NCI-H446 treated with DMSO at 0.1 percent for 48 hours (cell line): ENCODE results near the gene AK9.
A peak's percentile ranks its signal among the peaks of the same experiment; 100 is the strongest.

Experiments
- DNase-seq: peaks from one replicate; lab custom pipeline; 2025; lab: John Stamatoyannopoulos, UW

The AK9 gene

GRCh38 chr6:109511832-109512231 is 179.2 kb downstream of the AK9 start:
- DNase-seq: no peak

DNA sequence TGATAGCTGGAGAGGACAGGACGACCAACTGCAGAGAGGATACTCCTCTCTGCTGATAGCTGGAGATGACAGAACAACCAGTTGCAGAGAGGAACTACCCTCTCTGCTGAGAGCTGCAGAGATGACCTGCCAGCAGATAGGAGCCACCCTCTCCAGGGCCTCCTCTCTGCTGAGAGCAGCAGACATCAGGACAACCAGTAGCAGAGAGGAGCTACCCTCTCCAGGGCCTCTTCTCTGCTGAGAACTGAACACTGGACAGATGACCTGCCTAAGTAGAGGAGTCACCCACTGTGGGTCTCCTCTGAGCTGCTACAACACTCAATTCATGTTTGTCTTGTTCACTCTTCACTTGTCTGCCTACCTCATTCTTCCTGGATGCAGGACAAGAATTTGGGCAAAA is 180.6 kb downstream of the AK9 start:
- no peak for DNase-seq

GRCh38 chr6:109508166-109508860 is 182.7 kb downstream of the AK9 start:
- DNase-seq: no peak

DNA sequence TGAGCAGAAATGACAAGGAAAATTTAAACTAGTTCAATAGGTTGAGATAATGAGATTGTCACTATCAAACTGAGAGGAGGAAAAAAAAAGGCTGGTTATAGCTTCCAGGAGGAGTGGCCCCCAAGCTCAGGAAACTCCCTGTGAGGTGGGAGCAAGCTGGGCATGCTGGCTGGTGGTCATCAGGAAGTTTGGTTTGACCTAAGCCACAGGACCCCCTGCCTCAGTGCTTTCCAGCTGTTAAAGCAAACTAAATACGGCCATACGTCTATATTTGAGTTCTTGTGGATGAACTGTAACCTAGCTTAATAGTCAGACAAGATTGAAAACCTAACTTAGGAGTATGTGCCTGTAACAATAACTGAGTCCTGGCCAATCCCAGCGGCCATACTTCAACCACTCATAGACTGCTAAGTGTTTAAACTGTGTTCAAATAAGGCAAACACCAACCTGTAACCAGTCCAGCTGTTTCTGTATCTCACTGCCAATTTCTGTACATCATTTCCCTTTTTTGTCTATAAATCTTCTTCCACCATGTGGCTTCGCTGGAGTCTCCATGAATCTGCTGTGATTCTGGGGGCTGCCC is 183.4 kb downstream of the AK9 start:
- DNase-seq: no peak

GRCh38 chr6:109506841-109507240 is 184.2 kb downstream of the AK9 start:
- no peak for DNase-seq

DNA sequence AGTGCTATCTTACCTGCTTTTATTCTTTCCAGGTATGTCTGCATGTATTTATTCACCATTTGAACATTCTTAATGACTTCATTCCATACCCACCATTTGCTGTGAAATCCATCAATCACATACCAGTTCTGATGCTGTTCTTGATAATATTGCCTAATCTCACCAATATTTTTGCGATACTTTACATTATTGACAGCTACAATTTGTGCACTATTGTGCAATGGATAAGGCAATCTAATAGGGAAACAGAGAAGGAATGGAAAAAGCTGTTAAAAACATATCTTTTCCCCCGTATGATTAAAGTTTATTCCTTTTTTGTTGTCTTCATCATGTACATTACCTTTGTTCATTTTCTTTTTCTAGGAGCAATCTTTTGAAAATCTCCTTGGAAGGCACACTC is 184.7 kb downstream of the AK9 start:
- no peak for DNase-seq

DNA sequence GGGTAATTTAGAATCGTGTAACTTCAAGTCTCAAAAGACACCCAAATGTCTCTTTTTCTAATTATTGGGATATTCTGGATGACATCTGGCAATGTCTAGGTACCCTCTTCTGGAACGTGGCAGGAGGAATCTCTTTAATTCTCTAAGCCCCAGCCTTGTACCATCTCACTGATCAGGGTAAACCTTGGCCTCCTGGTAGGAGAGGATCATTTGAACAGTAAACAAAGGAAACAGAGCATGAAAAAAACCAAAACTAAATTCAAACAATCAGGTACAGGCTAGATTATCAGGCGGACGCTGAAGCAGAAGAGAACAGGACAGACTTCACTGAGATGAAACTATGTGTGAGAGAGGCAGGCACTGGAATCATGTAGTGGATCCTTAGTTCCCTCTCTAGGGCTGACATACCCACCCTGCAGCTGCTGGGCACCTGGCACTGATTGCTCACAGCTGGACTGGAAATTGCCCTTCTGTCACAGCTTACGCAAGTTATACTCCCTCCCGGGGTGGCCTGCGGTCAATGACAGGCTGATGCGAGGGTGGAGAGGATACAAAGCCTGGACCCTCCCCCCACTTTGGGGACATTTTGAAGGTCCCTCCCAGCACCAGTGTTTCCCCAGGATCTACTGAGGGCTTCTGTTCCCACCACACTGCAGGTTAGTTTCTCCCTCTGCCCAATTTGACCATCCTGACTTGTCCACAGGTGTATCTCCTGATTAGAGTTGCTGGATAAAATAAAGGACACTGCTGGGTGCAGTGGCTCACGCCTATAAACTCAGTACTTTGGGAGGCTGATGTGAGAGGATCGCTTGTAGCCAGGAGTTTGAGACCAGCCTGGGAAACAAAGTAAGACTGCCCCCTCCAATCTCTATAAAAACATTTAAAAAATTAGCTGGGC is 187.4 kb downstream of the AK9 start:
- DNase-seq: no peak

- DNase-seq: no peak
Measured at GRCh38 chr6:109498936-109499335, 192.1 kb downstream of the AK9 start.

DNA sequence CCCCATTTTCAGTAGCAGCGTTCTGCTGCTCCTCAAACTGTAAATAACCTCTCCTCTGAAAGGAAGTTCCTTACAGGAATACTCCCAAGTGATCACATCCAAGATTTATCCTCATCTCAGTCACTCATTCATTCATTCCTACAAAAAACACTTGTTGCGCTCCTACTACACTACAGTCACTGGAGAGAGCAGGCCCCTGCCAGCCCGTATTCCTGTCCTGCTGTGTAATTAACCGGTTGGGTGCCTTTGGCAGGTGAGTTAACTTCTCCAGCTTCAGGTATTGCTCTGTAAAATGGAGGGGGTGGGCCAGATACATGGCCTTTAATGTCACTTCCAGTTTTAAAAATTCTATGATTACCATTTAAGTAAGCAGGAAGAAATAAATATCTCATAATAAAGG is 192.9 kb downstream of the AK9 start:
- no peak for DNase-seq

- no peak for DNase-seq
Measured at GRCh38 chr6:109496036-109496772, 194.8 kb downstream of the AK9 start.

- DNase-seq: no peak
Measured at GRCh38 chr6:109493865-109494264, 197.1 kb downstream of the AK9 start.

- no peak for DNase-seq
Measured at GRCh38 chr6:109491207-109491938, 199.6 kb downstream of the AK9 start.

- DNase-seq: no peak
Measured at GRCh38 chr6:109490713-109491112, 200.3 kb downstream of the AK9 start.

GRCh38 chr6:109488001-109488400 is 203.0 kb downstream of the AK9 start:
- no peak for DNase-seq

DNA sequence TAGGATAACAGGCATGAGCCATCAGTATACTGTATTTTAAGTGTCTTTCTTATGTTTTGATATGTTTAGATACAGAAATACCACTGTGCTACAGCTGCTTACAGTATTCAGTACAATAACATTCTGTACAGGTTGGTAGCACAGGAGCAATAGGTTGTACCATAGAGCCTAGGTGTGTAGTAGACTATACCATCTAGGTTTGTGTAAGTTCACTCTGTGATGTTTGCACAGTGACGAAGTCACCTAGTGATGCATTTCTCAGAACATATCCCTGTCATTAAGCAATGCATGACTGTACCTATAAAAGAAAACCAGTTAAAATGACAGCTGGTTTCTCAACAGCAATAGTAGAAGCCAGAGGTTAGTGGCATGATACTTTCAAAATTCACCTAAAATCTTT is 204.9 kb downstream of the AK9 start:
- DNase-seq: no peak

DNA sequence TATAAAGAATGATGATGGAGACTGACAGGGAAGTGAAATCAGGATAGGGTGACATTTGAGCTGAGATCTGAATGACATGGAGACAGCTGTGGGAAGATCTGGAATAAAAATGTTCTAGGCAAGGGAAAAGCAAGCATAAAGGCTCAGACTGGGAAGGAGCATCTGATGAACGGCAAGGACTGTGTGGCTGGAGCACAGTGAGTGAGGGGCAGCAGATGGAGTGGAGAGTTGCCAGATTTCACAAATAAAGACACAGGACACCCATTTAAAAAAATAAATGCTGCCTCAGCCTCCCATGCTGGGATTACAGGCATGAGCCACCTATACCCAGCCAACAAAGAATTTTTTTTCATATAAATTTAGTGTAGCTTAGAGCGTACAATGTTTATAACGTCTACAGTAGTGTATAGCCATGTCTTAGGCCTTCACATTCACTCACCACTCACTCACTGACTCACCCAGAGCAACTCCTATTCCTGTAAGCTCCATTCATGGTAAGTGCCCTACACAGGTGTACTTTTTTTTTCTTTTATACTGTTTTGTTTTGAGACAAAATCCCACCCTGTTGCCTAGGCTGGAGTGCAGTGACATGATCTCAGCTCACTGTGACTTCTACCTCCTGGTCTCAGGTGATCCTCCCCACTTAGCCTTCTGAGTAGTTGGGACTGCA is 205.6 kb downstream of the AK9 start:
- DNase-seq: peak; percentile 10

GRCh38 chr6:109484122-109484521 is 206.9 kb downstream of the AK9 start:
- DNase-seq: no peak

GRCh38 chr6:109483735-109484057 is 207.3 kb downstream of the AK9 start:
- DNase-seq: no peak

- peak; percentile 78 for DNase-seq
Measured at GRCh38 chr6:109482905-109483734, 207.9 kb downstream of the AK9 start, which contains the start of gene ZBTB24. TSS of gene ZBTB24 (minus strand) at chr6:109483219. CDS start at chr6:109482026, 1,193 bp downstream.

- no peak for DNase-seq
Measured at GRCh38 chr6:109480993-109481480, 210.0 kb downstream of the AK9 start.
